GM12892 (cell line): ENCODE results near the gene XDH.

Experiments used
- POLR2A ChIP-seq: IDR thresholded peaks from 2 replicates; pipeline ENCODE4 v1.6.1; 2011; ENCODE audit warnings: low read depth, low read length, control low read depth
- TAF1 ChIP-seq: IDR thresholded peaks from 2 replicates; pipeline ENCODE4 v1.6.1; 2011; ENCODE audit warnings: low read depth, mild to moderate bottlenecking, control low read depth, low read length, borderline replicate concordance

DNA sequence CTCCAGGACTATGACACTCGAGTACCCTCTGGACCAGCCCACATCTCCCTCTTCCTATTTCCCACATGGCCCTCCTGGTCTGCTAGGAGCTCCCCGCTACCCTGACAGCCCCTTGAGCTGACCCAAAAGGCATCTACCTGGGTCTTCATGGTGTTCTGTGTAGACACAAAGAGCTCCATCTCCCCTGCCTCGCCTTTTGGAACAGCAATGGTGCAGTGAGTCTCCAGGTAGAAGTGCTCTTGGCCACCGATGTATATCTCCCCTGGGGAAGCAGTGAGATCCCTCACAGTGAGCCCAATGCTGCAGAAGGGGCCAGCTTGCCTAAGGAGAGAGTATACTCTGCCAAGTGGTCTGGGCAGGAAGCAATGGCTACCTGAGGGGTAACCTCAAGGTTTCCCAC is 47.8 kb downstream of the XDH start:
- no peak for TF ChIP-seq POLR2A
- TF ChIP-seq TAF1: no peak
